SK-N-SH (cell line): Measurements from ENCODE around the gene TRANK1.

ENCODE experiments used
- CHD2 ChIP-seq: fragments of 150-350 bp; IDR thresholded peaks from 2 replicates; pipeline ENCODE4 v1.6.1; 2018; ENCODE audit warnings: low read length; ENCODE audit not compliant: partially characterized antibody
- EP300 ChIP-seq, 2 experiments: IDR thresholded peaks; 2 replicates each; pipeline versions ENCODE4 v1.4.0 to v1.6.1; 2012; ENCODE audit warnings: borderline replicate concordance in 1 of 2, low read depth in 1 of 2, low read length in 1 of 2
- EZH2phosphoT487 ChIP-seq: fragments of 200-600 bp; sonication (generic); IDR thresholded peaks from 2 replicates; pipeline ENCODE4 v1.6.1; 2017; ENCODE audit warnings: low read depth, mixed run types, mild to moderate bottlenecking, antibody characterized with exemption, moderate library complexity, borderline replicate concordance
- FOXJ3 ChIP-seq: sonication (generic); formaldehyde crosslinking; IDR thresholded peaks from 2 replicates; pipeline ENCODE4 v1.5.1; 2020; ENCODE audit warnings: mild to moderate bottlenecking, missing genetic modification reagents
- GABPA ChIP-seq: IDR thresholded peaks from 2 replicates; pipeline ENCODE4 v1.4.0; 2012; ENCODE audit warnings: low read depth, mild to moderate bottlenecking
- POLR2AphosphoS5 ChIP-seq: IDR thresholded peaks from 2 replicates; pipeline ENCODE4 v1.6.1; 2012; ENCODE audit warnings: low read depth, low read length
- RFX5 ChIP-seq: IDR thresholded peaks from 2 replicates; pipeline ENCODE4 v1.6.1; 2012; ENCODE audit warnings: mild to moderate bottlenecking, improper control_type of control experiment, low read length
- TF ChIP-seq, protein P1 (sequence below): IDR thresholded peaks from 2 replicates; pipeline ENCODE4 v1.6.1; 2012; ENCODE audit warnings: mild to moderate bottlenecking, low read depth, low read length, moderate library complexity
- TF ChIP-seq, protein P2 (sequence below): fragments of 200-600 bp; sonication (generic); IDR thresholded peaks from 2 replicates; pipeline ENCODE4 v1.6.1; 2017; ENCODE audit warnings: antibody characterized with exemption, mild to moderate bottlenecking, moderate library complexity
- TF ChIP-seq, protein P3 (sequence below): IDR thresholded peaks from 2 replicates; pipeline ENCODE4 v1.4.0; 2012; ENCODE audit warnings: low read depth
- TF ChIP-seq, protein P4 (sequence below): IDR thresholded peaks from 2 replicates; pipeline ENCODE4 v1.4.0; 2012; ENCODE audit warnings: low read depth, borderline replicate concordance
- TF ChIP-seq, protein P5 (sequence below): IDR thresholded peaks from 2 replicates; pipeline ENCODE4 v1.4.0; 2012; ENCODE audit warnings: low read depth, borderline replicate concordance

DNA sequence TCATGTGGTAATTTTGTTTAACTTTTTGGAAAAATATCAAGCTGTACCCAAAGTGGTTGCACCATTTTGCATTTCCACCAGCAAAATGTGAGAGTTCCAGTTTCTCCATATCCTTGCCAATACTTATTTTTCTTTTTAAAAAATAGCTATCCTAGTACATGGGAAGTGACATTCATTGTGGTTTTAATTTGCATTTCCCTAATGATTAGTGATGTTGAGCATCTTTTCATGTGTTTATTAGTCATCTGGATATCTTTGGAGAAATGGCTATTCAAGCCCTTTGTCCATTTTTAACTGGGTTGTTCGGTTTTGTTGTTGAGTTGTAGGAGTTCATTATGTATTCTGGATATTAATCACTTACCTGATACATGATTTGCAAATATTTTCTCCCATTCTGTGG is 19.5 kb upstream of the TRANK1 start:
- no peak for TF ChIP-seq GABPA
- no peak for TF ChIP-seq EZH2phosphoT487
- TF ChIP-seq, protein P1, sequence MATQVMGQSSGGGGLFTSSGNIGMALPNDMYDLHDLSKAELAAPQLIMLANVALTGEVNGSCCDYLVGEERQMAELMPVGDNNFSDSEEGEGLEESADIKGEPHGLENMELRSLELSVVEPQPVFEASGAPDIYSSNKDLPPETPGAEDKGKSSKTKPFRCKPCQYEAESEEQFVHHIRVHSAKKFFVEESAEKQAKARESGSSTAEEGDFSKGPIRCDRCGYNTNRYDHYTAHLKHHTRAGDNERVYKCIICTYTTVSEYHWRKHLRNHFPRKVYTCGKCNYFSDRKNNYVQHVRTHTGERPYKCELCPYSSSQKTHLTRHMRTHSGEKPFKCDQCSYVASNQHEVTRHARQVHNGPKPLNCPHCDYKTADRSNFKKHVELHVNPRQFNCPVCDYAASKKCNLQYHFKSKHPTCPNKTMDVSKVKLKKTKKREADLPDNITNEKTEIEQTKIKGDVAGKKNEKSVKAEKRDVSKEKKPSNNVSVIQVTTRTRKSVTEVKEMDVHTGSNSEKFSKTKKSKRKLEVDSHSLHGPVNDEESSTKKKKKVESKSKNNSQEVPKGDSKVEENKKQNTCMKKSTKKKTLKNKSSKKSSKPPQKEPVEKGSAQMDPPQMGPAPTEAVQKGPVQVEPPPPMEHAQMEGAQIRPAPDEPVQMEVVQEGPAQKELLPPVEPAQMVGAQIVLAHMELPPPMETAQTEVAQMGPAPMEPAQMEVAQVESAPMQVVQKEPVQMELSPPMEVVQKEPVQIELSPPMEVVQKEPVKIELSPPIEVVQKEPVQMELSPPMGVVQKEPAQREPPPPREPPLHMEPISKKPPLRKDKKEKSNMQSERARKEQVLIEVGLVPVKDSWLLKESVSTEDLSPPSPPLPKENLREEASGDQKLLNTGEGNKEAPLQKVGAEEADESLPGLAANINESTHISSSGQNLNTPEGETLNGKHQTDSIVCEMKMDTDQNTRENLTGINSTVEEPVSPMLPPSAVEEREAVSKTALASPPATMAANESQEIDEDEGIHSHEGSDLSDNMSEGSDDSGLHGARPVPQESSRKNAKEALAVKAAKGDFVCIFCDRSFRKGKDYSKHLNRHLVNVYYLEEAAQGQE = no peak
- TF ChIP-seq, protein P2, sequence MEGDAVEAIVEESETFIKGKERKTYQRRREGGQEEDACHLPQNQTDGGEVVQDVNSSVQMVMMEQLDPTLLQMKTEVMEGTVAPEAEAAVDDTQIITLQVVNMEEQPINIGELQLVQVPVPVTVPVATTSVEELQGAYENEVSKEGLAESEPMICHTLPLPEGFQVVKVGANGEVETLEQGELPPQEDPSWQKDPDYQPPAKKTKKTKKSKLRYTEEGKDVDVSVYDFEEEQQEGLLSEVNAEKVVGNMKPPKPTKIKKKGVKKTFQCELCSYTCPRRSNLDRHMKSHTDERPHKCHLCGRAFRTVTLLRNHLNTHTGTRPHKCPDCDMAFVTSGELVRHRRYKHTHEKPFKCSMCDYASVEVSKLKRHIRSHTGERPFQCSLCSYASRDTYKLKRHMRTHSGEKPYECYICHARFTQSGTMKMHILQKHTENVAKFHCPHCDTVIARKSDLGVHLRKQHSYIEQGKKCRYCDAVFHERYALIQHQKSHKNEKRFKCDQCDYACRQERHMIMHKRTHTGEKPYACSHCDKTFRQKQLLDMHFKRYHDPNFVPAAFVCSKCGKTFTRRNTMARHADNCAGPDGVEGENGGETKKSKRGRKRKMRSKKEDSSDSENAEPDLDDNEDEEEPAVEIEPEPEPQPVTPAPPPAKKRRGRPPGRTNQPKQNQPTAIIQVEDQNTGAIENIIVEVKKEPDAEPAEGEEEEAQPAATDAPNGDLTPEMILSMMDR = no peak
- TF ChIP-seq FOXJ3 (CRISPR knock-in tag) = no peak
- TF ChIP-seq CHD2 = no peak
- TF ChIP-seq, protein P3, sequence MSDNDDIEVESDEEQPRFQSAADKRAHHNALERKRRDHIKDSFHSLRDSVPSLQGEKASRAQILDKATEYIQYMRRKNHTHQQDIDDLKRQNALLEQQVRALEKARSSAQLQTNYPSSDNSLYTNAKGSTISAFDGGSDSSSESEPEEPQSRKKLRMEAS = no peak
- TF ChIP-seq, protein P4, sequence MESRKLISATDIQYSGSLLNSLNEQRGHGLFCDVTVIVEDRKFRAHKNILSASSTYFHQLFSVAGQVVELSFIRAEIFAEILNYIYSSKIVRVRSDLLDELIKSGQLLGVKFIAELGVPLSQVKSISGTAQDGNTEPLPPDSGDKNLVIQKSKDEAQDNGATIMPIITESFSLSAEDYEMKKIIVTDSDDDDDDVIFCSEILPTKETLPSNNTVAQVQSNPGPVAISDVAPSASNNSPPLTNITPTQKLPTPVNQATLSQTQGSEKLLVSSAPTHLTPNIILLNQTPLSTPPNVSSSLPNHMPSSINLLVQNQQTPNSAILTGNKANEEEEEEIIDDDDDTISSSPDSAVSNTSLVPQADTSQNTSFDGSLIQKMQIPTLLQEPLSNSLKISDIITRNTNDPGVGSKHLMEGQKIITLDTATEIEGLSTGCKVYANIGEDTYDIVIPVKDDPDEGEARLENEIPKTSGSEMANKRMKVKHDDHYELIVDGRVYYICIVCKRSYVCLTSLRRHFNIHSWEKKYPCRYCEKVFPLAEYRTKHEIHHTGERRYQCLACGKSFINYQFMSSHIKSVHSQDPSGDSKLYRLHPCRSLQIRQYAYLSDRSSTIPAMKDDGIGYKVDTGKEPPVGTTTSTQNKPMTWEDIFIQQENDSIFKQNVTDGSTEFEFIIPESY = no peak
- TF ChIP-seq, protein P5, sequence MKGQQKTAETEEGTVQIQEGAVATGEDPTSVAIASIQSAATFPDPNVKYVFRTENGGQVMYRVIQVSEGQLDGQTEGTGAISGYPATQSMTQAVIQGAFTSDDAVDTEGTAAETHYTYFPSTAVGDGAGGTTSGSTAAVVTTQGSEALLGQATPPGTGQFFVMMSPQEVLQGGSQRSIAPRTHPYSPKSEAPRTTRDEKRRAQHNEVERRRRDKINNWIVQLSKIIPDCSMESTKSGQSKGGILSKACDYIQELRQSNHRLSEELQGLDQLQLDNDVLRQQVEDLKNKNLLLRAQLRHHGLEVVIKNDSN = no peak
- TF ChIP-seq RFX5 = no peak
- TF ChIP-seq EP300 (IDR thresholded peaks at IDR 0.05; ENCODE audit: borderline replicate concordance in 1 of 2, low read depth in 1 of 2, low read length in 1 of 2) = no peak
- TF ChIP-seq POLR2AphosphoS5 = no peak
